GM12878 (cell line): ENCODE results near the gene CKAP2. TPM values are rescaled to one million over a fixed set of nuclear protein-coding genes. Genes with fewer than 3 reads are reported as not detected.

ENCODE experiments used
- ATF7 ChIP-seq: fragments of 450-650 bp; IDR thresholded peaks from 2 replicates; pipeline ENCODE4 v1.6.1; 2016; ENCODE audit warnings: low read depth, mild to moderate bottlenecking
- BHLHE40 ChIP-seq, 2 experiments: fragments of 450-650 bp in 1 of 2; IDR thresholded peaks; 2 replicates each; pipeline ENCODE4 v1.6.1; 2011 to 2017; ENCODE audit warnings: low read depth in 2 of 2, borderline replicate concordance in 1 of 2, improper control_type of control experiment in 1 of 2, low read length in 1 of 2, mild to moderate bottlenecking in 1 of 2
- CBFB ChIP-seq: IDR thresholded peaks from 2 replicates; pipeline ENCODE4 v1.6.1; 2016; ENCODE audit warnings: antibody characterized with exemption, low read depth
- CHD2 ChIP-seq: IDR thresholded peaks from 2 replicates; pipeline ENCODE4 v1.6.1; 2011; ENCODE audit warnings: low read depth, low read length, improper control_type of control experiment, borderline replicate concordance
- DPF2 ChIP-seq: fragments of 450-650 bp; IDR thresholded peaks from 2 replicates; pipeline ENCODE4 v1.6.1; 2017; ENCODE audit warnings: mild to moderate bottlenecking
- EGR1 ChIP-seq, 2 experiments: IDR thresholded peaks; 1 replicate in 1 of 2; 2 replicates in 1 of 2; pipeline ENCODE4 v1.6.1; 2011 to 2012; ENCODE audit warnings: low read depth in 2 of 2, low read length in 2 of 2, borderline replicate concordance in 1 of 2, mild to moderate bottlenecking in 1 of 2, moderate library complexity in 1 of 2
- FOS ChIP-seq: IDR thresholded peaks from 3 replicates; pipeline ENCODE4 v1.6.1; 2011; ENCODE audit warnings: borderline replicate concordance; ENCODE audit not compliant: insufficient read length; ENCODE audit errors: extremely low read depth
- FOXK2 ChIP-seq: fragments of 450-650 bp; IDR thresholded peaks from 2 replicates; pipeline ENCODE4 v1.6.1; 2017; ENCODE audit warnings: mild to moderate bottlenecking, moderate library complexity
- FOXM1 ChIP-seq: IDR thresholded peaks from 2 replicates; pipeline ENCODE4 v1.6.1; 2012; ENCODE audit warnings: low read depth, mild to moderate bottlenecking, inconsistent platforms, low read length, moderate library complexity
- IRF3 ChIP-seq: fragments of 450-650 bp; IDR thresholded peaks from 2 replicates; pipeline ENCODE4 v1.6.1; 2014; ENCODE audit warnings: mild to moderate bottlenecking
- IRF5 ChIP-seq: fragments of 450-650 bp; IDR thresholded peaks from 2 replicates; pipeline ENCODE4 v1.6.1; 2017; ENCODE audit warnings: borderline replicate concordance
- KLF5 ChIP-seq: fragments of 450-650 bp; IDR thresholded peaks from 2 replicates; pipeline ENCODE4 v1.6.1; 2014; ENCODE audit warnings: mild to moderate bottlenecking; ENCODE audit not compliant: partially characterized antibody
- MAX ChIP-seq: IDR thresholded peaks from 2 replicates; pipeline ENCODE4 v1.6.1; 2012; ENCODE audit warnings: low read depth, low read length, improper control_type of control experiment
- MLLT1 ChIP-seq: fragments of 450-650 bp; IDR thresholded peaks from 2 replicates; pipeline ENCODE4 v1.6.1; 2016; ENCODE audit warnings: mild to moderate bottlenecking
- NBN ChIP-seq: fragments of 450-650 bp; IDR thresholded peaks from 2 replicates; pipeline ENCODE4 v1.6.1; 2016
- NR2F1 ChIP-seq: fragments of 450-650 bp; conservative IDR thresholded peaks from 2 replicates; pipeline ENCODE4 v1.6.1; 2017; ENCODE audit warnings: mild to moderate bottlenecking
- PML ChIP-seq: IDR thresholded peaks from 2 replicates; pipeline ENCODE4 v1.6.1; 2012; ENCODE audit warnings: low read length, inconsistent platforms
- SKIL ChIP-seq: fragments of 450-650 bp; IDR thresholded peaks from 2 replicates; pipeline ENCODE4 v1.6.1; 2017; ENCODE audit warnings: mild to moderate bottlenecking, low read depth, inconsistent platforms; ENCODE audit not compliant: poor library complexity, severe bottlenecking
- SPI1 ChIP-seq: IDR thresholded peaks from 2 replicates; pipeline ENCODE4 v1.6.1; 2011; ENCODE audit warnings: low read depth, mild to moderate bottlenecking, low read length, moderate library complexity, borderline replicate concordance; ENCODE audit not compliant: insufficient read depth
- SRF ChIP-seq, 2 experiments: IDR thresholded peaks; 2 replicates each; pipeline ENCODE4 v1.6.1; 2011; ENCODE audit warnings: low read depth in 2 of 2, low read length in 2 of 2, mild to moderate bottlenecking in 1 of 2, moderate library complexity in 1 of 2
- TCF12 ChIP-seq: IDR thresholded peaks from 2 replicates; pipeline ENCODE4 v1.6.1; 2011; ENCODE audit warnings: low read depth, mild to moderate bottlenecking, low read length
- WRNIP1 ChIP-seq: IDR thresholded peaks from 2 replicates; pipeline ENCODE4 v1.6.1; 2011; ENCODE audit warnings: low read depth, low read length, improper control_type of control experiment, borderline replicate concordance
- ZBED1 ChIP-seq: IDR thresholded peaks from 2 replicates; pipeline ENCODE4 v1.6.1; 2016; ENCODE audit warnings: borderline replicate concordance
- ZNF207 ChIP-seq: fragments of 450-650 bp; IDR thresholded peaks from 2 replicates; pipeline ENCODE4 v1.6.1; 2014; ENCODE audit warnings: antibody characterized with exemption, mild to moderate bottlenecking, borderline replicate concordance
- polyA plus RNA-seq, 11 experiments: library from polyadenylated mRNA; depleted of rRNA in 4 of 11; unstranded in 6 of 11; stranded (reverse) in 5 of 11; fragments of >200 nt; fragmentation: Nextera tagmentation in 4 of 11; fragmentation: Illumina TruSeq in 1 of 11; extraction: Ambion mirVana in 4 of 11; extraction: Trizol in 1 of 11; gene quantifications; 1 replicate in 1 of 11; 2 replicates in 10 of 11; pipeline versions ENCODE4 v1.2.1 to v1.2.3, GENCODE V29; 2011 to 2016; ENCODE audit warnings: inconsistent platforms in 2 of 11, missing spikeins in 2 of 11, low read depth in 1 of 11
- total RNA-seq, 4 experiments: library from RNA; depleted of rRNA in 3 of 4; stranded (reverse); fragments of >200 nt in 3 of 4; fragmentation: Illumina TruSeq in 1 of 4; extraction: Trizol in 1 of 4; gene quantifications; 2 replicates each; pipeline versions ENCODE4 v1.2.1 to v1.2.3, GENCODE V29; 2013 to 2021

The CKAP2 gene
- total and polyA plus RNA-seq, 10 of the 15 experiments (the other 5 are each of a cell fraction or from before 2014, with no cell fraction given): 20.9 to 62.3 (median 37.5) TPM

- TF ChIP-seq CBFB (peak; percentile 76), ATF7 (peak; percentile 63; the same call in 1 of the 2 replicates), FOXM1 (peak; percentile 61), ZBED1 (no peak), CHD2 (peak; percentile 56; the same call in 1 of the 2 replicates), PML (peak; percentile 66; the same call in 1 of the 2 replicates), IRF5 (peak; percentile 74), BHLHE40 (IDR thresholded peaks at IDR 0.05; ENCODE audit: borderline replicate concordance in 1 of 2, low read depth in 2 of 2, low read length in 1 of 2) (peak; percentile 0 to 29; a peak in 2 of 4 replicates), NBN (peak; percentile 73), EGR1 (IDR thresholded peaks at IDR 0.05; ENCODE audit: borderline replicate concordance in 1 of 2, low read depth in 2 of 2, low read length in 2 of 2) (peak in 1 of 2 experiments; percentile 7; a peak in 1 of 3 replicates), WRNIP1 (0 out of 2 replicates have a peak, but pooled peaks have one; percentile 77), KLF5 (no peak), SRF (IDR thresholded peaks at IDR 0.05; ENCODE audit: low read depth in 2 of 2, low read length in 2 of 2) (no peak), IRF3 (0 out of 2 replicates have a peak, but pooled peaks have one; percentile 59), SPI1 (peak; percentile 61; the same call in 1 of the 2 replicates), FOXK2 (peak; percentile 93), TCF12 (0 out of 2 replicates have a peak, but pooled peaks have one; percentile 18), DPF2 (peak; percentile 37), MLLT1 (peak; percentile 88; the same call in 1 of the 2 replicates), MAX (0 out of 2 replicates have a peak, but pooled peaks have one; percentile 7), NR2F1 (peak; percentile 85), FOS (peak; percentile 52), SKIL (peak; percentile 59), ZNF207 (no peak)
Measured at GRCh38 chr13:52454820-52455676, at the start of gene CKAP2 (continued).
